Measurements from ENCODE around the gene SPATS2L. TPM values are rescaled to one million over a fixed set of nuclear protein-coding genes. Genes with fewer than 3 reads are reported as not detected.
A peak's percentile ranks its signal among the peaks of the same experiment; 100 is the strongest.

SPATS2L gene
- total and polyA plus RNA-seq, 2 of the 13 experiments (the other 11 are each of a cell fraction or from before 2014, with no cell fraction given) = 154 to 212 TPM

DNA sequence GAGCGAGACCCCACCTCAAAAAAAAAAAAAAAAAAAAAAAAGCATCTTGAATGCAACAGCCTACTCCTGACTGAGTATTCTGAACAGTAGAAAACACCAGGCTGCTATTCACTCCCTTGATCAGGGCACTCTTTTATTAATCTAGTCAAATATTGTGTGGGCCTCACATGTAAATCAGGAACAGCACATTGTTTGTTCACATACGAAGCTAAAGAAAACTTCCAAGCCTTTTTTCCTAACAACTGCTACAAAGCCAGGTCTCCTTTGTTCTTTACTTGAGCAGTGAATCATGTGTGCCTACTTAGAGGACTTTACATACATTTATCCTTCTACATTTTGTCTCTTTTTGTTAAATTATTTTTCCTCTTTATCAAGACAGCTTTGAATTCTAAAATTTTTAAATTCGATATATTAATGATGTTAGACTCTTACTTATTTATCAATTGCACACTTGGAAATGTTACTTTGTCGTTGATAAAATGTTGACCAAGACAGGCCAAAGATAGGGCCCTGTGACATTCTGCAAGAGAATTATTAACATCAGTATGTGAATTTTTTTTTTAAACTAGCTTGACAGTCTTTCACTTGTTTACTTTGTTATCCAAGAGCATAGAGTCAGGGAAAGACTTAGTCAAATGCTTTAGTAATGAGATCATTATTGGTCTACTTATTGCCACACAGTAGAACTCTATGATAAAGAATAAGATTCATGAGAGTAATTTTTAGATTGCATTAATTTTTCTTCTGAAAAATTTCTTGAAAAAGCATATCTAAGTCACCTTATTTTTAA, 13.2 kb downstream of the SPATS2L start (continued):
- TF ChIP-seq NR2F1 (CRISPR knock-in tag; IDR thresholded peaks at IDR 0.05) (0 out of 4 replicates have a peak, but pooled peaks of 1 of the 2 experiments have one; percentile 26), ZKSCAN8 (CRISPR knock-in tag; IDR thresholded peaks at IDR 0.05; ENCODE audit: borderline replicate concordance) (peak; percentile 87; the same call in 1 of the 2 replicates), CEBPG (CRISPR knock-in tag; IDR thresholded peaks at IDR 0.05) (peak; percentile 88), ZNF10 (CRISPR knock-in tag; IDR thresholded peaks at IDR 0.05; ENCODE audit: borderline replicate concordance, low read depth) (no peak), PTBP1 (IDR thresholded peaks at IDR 0.05; ENCODE audit: low read depth, low read length, poor library complexity, severe bottlenecking) (no peak), ZNF234 (CRISPR knock-in tag; conservative IDR thresholded peaks at IDR 0.05) (no peak), AHR (CRISPR knock-in tag; IDR thresholded peaks at IDR 0.05) (no peak), ZMYM2 (CRISPR knock-in tag; IDR thresholded peaks at IDR 0.05) (no peak), REXO4 (CRISPR knock-in tag; IDR thresholded peaks at IDR 0.05; ENCODE audit: borderline replicate concordance) (no peak), ZNF782 (CRISPR knock-in tag; IDR thresholded peaks at IDR 0.05; ENCODE audit: borderline replicate concordance) (no peak), FOSL2 (CRISPR knock-in tag; IDR thresholded peaks at IDR 0.05) (no peak), ZBTB7A (CRISPR knock-in tag; IDR thresholded peaks at IDR 0.05) (no peak), ZNF224 (CRISPR knock-in tag; IDR thresholded peaks at IDR 0.05) (no peak), TCF7L2 (IDR thresholded peaks at IDR 0.05; ENCODE audit: low read depth, low read length) (no peak), IKZF4 (CRISPR knock-in tag; IDR thresholded peaks at IDR 0.05; ENCODE audit: borderline replicate concordance, low read depth, not compliant biosample characterization) (no peak)
- TF ChIP-seq, protein P1, sequence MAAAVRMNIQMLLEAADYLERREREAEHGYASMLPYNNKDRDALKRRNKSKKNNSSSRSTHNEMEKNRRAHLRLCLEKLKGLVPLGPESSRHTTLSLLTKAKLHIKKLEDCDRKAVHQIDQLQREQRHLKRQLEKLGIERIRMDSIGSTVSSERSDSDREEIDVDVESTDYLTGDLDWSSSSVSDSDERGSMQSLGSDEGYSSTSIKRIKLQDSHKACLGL (CRISPR knock-in tag; IDR thresholded peaks at IDR 0.05) = no peak
- TF ChIP-seq, protein P2, sequence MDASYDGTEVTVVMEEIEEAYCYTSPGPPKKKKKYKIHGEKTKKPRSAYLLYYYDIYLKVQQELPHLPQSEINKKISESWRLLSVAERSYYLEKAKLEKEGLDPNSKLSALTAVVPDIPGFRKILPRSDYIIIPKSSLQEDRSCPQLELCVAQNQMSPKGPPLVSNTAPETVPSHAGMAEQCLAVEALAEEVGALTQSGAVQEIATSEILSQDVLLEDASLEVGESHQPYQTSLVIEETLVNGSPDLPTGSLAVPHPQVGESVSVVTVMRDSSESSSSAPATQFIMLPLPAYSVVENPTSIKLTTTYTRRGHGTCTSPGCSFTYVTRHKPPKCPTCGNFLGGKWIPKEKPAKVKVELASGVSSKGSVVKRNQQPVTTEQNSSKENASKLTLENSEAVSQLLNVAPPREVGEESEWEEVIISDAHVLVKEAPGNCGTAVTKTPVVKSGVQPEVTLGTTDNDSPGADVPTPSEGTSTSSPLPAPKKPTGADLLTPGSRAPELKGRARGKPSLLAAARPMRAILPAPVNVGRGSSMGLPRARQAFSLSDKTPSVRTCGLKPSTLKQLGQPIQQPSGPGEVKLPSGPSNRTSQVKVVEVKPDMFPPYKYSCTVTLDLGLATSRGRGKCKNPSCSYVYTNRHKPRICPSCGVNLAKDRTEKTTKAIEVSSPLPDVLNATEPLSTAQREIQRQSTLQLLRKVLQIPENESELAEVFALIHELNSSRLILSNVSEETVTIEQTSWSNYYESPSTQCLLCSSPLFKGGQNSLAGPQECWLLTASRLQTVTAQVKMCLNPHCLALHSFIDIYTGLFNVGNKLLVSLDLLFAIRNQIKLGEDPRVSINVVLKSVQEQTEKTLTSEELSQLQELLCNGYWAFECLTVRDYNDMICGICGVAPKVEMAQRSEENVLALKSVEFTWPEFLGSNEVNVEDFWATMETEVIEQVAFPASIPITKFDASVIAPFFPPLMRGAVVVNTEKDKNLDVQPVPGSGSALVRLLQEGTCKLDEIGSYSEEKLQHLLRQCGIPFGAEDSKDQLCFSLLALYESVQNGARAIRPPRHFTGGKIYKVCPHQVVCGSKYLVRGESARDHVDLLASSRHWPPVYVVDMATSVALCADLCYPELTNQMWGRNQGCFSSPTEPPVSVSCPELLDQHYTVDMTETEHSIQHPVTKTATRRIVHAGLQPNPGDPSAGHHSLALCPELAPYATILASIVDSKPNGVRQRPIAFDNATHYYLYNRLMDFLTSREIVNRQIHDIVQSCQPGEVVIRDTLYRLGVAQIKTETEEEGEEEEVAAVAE (CRISPR knock-in tag; IDR thresholded peaks at IDR 0.05; ENCODE audit: borderline replicate concordance) = no peak
- TF ChIP-seq, protein P3, sequence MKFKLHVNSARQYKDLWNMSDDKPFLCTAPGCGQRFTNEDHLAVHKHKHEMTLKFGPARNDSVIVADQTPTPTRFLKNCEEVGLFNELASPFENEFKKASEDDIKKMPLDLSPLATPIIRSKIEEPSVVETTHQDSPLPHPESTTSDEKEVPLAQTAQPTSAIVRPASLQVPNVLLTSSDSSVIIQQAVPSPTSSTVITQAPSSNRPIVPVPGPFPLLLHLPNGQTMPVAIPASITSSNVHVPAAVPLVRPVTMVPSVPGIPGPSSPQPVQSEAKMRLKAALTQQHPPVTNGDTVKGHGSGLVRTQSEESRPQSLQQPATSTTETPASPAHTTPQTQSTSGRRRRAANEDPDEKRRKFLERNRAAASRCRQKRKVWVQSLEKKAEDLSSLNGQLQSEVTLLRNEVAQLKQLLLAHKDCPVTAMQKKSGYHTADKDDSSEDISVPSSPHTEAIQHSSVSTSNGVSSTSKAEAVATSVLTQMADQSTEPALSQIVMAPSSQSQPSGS (CRISPR knock-in tag; IDR thresholded peaks at IDR 0.05) = peak; percentile 99
- TF ChIP-seq, protein P4, sequence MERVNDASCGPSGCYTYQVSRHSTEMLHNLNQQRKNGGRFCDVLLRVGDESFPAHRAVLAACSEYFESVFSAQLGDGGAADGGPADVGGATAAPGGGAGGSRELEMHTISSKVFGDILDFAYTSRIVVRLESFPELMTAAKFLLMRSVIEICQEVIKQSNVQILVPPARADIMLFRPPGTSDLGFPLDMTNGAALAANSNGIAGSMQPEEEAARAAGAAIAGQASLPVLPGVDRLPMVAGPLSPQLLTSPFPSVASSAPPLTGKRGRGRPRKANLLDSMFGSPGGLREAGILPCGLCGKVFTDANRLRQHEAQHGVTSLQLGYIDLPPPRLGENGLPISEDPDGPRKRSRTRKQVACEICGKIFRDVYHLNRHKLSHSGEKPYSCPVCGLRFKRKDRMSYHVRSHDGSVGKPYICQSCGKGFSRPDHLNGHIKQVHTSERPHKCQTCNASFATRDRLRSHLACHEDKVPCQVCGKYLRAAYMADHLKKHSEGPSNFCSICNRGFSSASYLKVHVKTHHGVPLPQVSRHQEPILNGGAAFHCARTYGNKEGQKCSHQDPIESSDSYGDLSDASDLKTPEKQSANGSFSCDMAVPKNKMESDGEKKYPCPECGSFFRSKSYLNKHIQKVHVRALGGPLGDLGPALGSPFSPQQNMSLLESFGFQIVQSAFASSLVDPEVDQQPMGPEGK (CRISPR knock-in tag; IDR thresholded peaks at IDR 0.05) = no peak
